Stomach (tissue), 4 donors: ENCODE measurements around the gene LGI2.

Experiments used
- CTCF ChIP-seq, 7 experiments: fragments of 450-650 bp in 4 of 7; fragments of 200-600 bp in 3 of 7; sonication (generic) in 3 of 7; IDR thresholded peaks; one replicate each; pipeline ENCODE4 v1.5.1; 2016 to 2019; ENCODE audit warnings: antibody characterized with exemption in 7 of 7, control low read depth in 2 of 7, mild to moderate bottlenecking in 1 of 7
- POLR2A ChIP-seq, 4 donors: fragments of 450-650 bp; IDR thresholded peaks; one replicate each; pipeline ENCODE4 v1.6.1; 2016; ENCODE audit warnings: antibody characterized with exemption in 4 of 4, control low read depth in 2 of 4, mild to moderate bottlenecking in 1 of 4, moderate library complexity in 1 of 4
- POLR2AphosphoS5 ChIP-seq, 3 donors: sonication (generic); formaldehyde crosslinking; IDR thresholded peaks; one replicate each; pipeline ENCODE4 v1.6.1; 2016; ENCODE audit warnings: antibody characterized with exemption in 3 of 3

- TF ChIP-seq CTCF (IDR thresholded peaks at IDR 0.05) (no peak), POLR2AphosphoS5 (IDR thresholded peaks at IDR 0.05) (no peak), POLR2A (IDR thresholded peaks at IDR 0.05) (no peak)
Measured at GRCh38 chr4:25021216-25021615, 9.5 kb downstream of the LGI2 start.
